Epidermal melanocyte (primary cell): Measurements from ENCODE around the gene A4GNT.
"Not testable (repeated sequence)": the region's sequence is repeated elsewhere in the genome, so short reads cannot be mapped to it uniquely, and the experiment has no call there.

ENCODE experiments used
- DNase-seq: peaks from one replicate; pipeline ENCODE4 v3.0.0; 2011; ENCODE audit warnings: low spot score; ENCODE audit not compliant: insufficient read length

A4GNT gene

DNA sequence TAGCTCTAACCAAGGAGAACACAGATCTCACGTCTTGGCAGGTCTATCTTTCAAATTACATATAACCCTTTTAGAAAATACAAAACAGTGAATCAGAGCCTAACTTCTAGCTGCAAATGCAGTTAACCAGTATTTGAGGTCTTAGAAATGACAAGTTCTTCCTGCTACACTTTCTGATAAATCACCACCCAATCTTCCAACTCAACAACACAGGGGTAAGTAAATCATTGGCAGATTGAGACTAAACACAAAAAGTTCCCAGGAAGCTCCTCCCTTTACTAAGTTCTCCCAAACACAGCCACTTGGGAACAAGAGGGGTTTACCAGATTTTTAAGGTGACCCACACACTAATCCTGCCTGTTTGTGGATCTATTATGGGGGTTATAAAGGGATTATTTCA, at the start of gene A4GNT:
TSS of gene A4GNT (minus strand) at position 152 of the 400 bp plus-strand sequence. CDS start 1,134 bp downstream, outside the sequence.
- DNase-seq = no peak

DNA sequence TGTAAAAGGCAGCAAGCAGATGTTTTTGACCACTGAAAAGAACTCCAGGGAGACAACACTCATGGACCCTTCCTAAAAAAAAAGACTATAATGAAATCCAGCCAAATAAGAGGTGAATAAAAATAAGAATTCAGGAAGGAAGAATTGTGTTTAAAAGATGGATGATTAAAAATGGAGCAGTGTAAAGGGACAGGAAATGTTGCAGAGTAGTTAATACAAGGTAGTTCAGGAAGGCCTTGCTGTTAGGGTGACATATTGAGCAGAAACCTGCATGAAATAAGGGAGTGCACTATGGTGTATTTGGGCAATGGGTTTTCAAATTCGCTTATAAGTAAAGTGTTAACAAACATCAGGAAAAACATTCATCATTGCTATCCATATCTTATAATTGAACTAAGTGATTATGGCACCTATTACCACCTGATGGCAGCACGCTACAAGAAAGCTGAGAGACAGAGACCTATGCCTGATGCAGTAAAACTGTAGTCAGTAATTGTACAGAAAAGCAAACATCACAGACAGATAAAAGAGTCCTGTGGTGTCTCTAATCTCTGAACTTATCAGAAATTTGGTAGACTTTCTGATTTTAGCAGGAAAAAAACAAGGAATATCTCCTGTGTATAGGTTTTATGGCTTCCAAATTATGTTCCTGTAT, 48.3 kb upstream of the A4GNT start:
- no peak for DNase-seq

DNA sequence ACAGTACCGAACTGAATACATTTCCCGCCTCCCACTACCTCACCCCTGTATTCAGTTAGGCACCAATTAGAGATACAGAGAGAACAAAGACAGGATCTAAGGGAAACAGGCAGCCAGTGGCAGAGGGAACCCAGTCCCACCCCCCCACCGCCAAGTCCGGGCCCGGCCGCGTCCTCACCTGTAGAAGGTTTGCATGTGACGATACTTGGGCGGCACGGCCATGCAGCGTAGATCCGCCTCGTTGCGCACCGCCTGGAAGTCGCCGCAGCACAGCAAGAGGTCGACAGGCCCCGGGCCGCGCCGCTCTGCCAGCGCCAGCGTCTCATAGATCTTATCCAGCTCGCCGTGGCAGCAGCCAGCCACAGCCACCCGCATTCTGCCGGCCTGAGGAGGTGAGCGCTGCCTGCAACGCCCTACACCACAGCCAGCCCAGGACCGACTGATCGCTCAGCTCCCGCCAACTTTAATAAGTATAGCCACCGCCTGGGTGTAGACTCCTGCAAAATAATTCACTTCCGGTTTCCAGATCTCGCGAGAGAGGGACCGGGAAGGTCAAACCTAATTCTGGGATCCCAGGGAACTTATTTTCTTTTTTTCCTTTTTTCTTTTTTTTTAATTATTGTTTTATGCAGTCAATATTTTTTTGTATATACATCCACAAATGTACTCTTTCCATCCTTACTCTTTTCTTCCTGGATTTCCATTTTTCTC, 42.4 kb upstream of the A4GNT start, which contains the start of gene DBR1:
TSS of gene DBR1 (minus strand) at position 501 of the 711 bp plus-strand sequence. CDS start at position 375, 126 bp downstream.
- DNase-seq = peak; percentile 66

DNA sequence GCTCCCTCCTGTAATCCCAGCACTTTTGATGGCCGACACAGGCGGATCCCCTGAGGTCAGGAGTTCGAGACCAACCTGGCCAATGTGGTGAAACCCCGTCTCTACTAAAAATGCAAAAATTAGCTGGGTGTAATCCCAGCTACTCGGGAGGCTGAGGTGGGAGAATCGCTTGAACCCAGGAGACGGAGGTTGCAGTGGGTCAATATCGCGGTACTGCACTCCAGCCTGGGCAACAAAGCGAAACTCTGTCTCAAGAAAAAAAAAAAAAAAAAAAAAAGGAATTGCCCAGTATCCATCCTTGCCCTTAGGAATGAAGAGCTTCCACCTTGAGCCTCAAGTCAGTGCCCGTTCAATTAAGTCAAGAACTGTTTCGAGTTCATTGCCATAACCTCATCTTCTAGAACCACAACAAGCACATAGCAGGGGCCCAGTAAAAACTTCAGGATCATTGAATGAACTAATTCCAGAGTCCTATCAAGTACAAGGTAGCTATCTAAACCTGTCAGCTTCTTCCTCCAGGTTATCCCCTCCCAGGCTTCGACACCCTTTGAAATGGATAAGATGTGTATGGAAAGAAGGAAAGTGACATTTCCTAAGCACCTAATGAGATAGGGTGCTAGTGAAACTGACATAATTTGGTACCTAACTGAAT, 41.7 kb upstream of the A4GNT start:
- no peak for DNase-seq

DNA sequence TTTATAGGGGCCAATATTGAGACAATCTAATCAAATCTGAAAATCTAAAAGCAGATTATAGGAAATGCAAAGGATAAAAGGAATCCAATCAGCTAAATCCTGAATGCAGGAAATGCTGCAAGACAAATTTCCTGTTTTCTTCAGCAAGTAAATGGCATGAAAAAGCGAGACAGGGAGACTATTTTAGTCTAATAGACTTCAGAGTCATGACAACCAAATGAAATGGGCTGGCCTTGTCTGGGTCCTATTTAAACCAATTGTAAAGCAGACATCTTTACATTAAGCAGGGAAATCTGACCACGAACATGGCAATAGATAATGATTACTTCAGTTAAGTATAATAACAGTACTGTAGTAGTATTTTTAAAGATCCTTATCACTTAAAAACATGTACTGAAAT, 40.4 kb upstream of the A4GNT start:
- DNase-seq = no peak

DNA sequence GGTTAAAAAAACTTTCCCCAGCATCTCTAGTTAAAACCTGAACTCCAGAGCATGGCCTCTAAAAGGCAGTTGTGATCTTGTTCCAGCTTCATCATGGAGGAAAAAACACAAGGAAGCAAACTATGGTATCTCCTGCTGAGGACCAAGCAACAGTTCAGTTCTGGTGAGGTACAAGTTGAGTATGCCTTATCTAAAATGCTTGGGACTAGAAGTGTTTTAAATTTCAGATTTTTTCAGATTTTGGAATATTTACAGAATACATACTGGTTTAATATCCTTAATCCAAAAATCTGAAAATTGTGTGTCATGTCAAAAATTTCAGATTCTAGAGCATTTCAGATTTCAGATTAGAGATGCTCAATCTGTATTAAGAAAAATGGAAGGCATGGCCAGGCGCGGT, 32.9 kb upstream of the A4GNT start:
- DNase-seq = no peak

DNA sequence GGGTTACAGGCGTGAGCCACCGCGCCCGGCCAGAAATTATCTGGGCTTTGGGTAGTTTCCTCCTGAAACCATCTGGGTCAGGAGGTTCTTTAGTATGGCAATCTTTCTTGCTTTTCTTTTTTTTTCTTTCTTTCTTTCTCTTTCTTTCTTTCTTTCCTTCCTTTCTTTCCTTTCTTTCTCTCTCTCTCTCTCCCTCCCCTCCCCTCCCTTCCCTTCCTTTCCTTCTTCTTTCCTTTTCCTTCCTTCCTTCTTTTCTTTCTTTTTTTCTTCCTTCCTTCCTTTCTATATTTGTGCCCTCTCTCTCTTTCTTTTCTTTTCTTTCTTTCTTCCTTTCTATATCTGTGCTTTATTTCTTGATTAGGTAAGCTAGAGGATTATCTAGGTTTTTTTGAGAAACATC, 25.6 kb upstream of the A4GNT start:
- no peak for DNase-seq

DNA sequence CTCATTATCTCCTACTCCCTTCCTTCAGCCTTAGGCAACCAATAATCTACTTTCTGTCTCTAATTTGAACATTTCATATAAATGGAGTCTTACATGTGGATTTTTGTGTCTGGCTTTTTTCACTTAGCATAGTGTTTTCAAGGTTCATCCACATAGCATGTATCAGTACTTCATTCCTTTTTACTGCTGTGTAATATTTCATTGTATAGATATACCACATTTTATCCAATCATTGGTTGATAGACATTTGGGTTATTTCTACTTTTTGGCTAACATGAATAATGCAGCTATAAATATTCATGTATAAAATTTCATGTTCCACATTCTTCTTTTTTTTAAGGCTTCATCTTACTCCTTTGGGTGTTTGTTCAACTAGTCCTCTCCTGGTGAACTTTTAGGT, 22.3 kb upstream of the A4GNT start:
- no peak for DNase-seq

DNA sequence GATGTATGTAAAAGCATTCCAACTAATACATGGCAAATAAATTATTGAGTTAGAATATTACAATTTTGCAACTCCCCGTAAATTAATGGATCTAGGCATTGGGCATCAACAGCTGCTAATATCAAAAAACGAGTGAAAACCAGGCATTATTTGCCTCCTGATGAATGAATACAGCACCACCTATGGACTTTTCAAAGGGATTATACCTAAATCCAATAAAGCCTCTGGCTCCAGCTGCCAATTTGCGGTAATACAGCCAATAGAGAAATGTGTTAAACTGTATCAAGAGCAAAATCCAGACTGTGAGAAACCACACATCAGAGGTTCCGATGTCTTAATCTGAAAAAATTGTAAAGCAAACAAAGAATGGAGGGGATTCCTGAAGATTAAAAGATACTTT, 16.3 kb upstream of the A4GNT start:
- no peak for DNase-seq

DNA sequence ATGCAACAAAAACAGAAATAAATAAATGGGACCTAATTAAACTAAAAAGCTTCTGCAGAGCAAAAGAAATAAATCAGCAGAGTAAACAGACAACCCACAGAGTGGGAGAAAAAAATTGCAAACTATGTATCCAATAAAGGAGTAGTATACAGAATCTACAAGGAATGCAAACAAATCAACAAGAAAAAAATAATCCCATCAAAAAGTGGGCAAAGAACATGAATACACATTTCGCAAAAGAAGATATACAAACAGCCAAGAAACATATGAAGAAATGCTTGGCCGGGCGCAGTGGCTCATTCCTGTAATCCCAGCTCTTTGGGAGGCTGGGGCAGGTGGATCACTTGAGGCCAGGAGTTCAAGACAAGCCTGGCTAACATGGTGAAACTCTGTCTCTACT, 10.0 kb upstream of the A4GNT start:
- not testable (repeated sequence) for DNase-seq

DNA sequence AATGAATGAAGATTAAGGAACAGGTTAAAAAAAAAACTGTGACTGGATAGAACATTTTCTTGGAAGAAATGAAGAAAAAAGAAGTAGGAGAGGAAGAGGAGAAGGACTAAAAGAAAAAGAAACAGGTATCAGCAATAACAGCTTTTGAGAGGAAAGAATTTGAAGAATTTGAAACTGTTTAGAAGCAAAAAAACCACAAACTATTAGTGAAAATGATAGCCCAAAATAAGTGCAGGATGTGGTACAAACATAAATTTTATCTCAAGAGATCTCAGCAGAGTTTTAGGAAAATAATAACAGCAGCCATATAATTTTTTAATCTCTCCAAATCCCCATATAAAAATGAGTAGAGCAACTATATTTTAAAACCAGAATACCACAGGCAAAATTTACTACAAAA, 8.8 kb upstream of the A4GNT start:
- no peak for DNase-seq

DNA sequence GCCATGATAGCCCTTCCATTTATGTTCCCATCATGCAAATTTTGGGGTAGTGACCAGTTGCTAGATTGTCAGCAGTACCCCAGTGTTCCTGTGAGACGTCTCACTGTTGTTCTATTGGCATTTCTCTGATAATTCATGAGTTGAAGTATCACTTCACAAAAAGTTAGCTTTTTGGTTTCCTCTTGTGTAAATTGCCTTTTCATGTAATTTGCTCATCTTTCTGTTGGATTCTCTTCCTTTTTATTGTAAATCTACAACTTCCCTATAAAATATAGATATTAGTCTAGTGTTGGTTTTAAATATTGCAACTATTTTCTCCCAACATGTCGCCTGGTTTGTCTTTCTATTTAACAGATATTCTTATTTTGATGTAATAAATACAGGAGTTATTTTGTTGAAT, 7.5 kb upstream of the A4GNT start:
- no peak for DNase-seq

DNA sequence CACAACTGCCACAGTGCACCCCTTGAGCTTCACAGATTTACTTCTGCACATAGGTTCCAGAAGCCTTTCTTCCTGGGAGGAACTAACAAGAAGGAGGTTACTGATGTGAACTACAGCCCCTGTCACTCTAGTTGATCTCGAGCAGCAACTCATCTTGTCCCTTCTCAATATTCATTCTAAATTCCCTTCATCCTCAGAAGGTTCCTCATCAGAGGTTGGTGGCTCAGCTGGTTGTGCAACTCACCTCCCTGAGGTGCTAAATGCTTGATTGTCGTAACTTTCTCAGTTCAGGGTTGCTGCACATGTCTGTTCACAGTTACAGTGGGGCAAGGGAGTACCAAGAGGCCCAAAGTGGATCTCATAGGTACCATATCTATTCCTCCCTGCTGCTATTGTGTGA, 5.7 kb upstream of the A4GNT start:
- DNase-seq = no peak

DNA sequence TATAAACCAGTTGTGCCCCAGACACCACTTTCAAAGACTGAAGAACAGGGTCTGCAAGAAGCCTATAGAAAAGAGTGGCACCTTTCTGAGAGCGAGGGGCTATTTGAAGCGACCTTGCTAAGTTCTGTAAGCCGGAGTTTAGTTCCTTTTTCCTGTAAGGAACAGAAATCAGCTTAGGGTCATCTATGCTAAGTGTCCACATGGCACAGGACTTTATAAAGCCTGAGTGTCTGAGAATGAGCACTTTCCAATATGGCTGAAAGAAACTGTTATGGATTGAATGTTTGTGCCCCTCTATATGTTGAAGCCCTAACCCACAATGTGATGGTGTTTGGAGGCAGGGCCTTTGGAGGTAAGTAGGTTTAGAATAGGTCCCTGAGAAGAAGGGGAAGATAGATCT, 4.0 kb upstream of the A4GNT start:
- no peak for DNase-seq

DNA sequence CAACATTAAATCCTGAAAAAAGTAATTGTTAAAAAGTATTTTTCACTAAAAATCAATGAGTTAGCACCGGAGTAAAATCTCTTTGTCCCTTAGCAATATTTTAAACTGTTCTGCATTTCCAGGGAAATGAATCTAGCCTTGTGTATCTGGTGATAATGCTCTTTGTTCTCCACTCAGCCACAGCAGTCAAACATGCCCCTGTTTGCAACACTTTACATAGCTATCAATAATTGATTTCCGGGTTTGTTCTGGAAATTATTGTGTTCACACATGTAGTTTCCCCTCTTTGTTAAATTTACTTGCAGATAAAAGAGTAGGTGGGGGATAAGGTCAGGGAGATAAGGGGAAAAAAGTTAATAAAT, 3.6 kb upstream of the A4GNT start:
- DNase-seq = no peak

DNA sequence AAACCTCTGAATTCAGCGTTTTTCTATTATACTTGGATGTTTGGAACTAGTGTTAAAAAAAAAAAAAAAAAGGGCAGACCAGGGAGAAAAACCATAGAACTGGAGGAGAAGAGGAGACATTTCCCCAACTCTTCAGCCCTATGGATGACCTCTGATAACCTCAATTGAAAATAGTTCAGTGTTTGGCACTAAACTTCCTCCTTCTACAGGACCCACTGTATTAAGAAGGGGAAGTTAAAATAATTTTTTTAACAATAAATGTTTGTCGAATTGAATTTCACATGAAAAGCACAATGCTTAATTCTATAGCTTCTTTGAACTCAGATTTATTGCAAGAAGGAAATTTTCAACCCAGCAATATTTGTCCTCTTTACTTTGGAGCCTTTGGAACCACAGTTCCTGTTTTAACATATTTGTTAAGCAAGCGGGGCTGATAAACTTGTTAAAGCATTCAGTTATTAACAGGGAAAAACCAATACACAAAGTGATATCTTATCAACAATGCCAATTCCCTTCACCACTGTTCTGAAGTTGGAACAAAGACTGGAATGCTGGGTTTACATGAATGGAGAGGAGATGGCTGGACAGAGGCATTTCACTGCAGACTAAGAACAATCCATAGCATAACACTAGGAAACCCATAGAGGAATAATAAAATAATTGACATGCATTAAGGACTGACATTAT, 3.1 kb upstream of the A4GNT start:
- DNase-seq = no peak

DNA sequence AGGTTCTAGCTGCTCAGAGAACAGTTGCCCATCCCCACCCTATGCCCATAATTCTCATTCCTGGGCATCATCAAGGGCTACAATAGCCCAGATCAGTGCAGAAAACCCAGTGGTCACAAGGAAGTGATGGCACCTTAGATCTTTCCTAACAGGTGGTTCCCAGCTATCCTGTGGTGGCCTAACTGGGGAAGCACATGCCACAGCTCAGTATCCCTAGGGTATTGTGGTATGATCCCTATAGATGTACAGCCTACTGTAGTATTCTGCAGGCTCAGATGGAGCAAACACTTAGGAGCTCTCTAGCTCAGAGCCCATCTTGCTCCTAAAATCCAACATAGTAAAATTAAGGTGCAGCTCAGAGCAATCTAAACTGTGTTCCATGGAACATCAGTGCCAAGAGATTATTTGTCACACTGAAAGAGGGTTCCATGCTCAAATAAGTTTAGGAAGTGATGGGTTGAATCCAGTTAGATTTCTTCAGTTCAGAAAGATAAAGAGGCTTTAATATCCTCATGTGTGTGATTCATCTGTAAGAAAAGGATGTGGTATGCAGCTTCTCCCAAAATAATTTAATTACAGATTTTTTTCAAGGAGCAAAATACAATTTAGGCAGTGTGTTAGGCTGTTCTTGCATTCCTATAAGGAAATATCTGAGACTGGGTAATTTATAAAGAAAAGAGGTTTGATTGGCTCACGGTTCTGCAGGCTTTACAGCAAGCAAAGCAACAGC, 4.4 kb downstream of the A4GNT start:
- DNase-seq = no peak

DNA sequence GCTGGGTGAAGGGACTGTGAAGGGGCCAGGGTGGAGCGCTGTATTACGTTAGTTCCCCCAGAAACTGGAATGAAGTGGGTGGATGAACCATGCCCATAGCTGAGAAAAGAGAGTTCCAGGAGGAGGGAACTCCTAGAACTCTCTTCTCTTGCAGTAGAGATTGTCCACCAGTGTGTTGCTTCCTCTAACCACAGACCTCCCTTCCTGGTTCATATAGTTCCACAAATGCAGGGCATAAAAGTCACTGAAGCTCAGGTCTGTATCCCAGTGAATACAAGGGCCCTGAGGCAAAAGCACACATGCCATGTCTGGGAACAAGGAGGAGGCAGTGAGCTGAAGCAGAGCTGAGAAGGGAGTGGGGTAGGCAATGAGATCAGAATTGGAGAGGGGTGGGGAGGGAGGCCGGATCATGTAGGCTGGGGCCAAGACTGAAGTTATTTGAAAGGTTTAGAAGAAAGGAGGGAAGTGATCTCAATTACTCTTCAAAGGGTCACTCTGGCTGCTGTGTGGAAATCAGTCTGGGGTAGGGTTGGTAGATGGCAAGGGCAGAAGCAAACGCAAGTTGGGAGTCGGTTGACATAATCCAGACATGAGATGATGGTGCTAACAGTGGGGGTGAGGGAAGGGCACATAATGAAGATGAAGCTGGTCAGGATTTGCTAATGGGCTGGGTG, 6.5 kb downstream of the A4GNT start:
- DNase-seq = peak; percentile 41

DNA sequence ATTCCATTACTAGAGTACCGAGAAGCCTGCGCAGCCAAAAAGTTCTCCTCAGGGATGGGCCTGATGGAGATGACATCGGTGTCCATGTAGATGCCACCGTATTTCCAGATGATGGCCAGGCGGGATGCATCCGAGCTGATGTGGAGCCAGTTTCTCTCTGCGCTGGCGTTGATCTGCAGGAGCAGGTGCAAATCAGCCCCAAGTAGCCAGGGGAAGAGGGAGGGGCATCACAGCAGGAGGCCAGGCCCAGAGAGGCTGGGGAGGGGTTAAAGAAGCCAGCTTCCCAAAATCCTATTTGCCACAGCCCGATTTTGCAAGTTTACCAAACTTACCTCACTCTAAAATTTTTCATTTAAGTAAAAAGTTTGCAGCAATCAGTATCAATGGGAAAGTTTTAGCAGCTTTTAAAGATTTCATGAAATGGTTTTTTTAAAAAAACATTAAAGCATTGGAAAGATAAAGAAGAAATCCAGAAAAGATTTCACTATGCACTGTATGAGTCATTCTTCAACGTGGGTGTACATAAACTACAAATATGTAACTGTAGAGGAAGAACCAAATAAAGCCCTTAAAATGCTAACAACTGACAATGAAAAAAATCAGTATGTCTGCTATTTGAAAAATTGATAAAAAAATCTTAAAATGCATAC, 7.4 kb downstream of the A4GNT start:
- DNase-seq = no peak

DNA sequence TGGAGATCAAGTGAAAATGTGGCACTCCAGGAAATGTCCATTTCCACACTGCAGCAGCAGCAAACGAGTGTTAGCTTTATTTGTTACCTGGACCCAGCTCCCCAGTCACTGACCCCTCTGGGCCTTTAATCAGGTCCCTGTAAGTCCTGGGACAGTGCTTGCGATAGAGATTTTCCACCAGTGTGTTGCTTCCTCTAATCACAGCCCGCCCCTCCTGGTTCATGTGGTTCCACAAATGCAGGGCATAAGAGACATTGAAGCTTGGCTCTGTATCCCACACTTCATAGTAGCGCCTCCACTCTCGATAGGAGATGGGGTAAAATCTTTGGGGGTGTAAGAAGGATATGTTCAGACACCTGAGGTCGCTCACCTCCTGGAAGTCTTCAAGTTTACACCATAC, 8.0 kb downstream of the A4GNT start:
- no peak for DNase-seq

DNA sequence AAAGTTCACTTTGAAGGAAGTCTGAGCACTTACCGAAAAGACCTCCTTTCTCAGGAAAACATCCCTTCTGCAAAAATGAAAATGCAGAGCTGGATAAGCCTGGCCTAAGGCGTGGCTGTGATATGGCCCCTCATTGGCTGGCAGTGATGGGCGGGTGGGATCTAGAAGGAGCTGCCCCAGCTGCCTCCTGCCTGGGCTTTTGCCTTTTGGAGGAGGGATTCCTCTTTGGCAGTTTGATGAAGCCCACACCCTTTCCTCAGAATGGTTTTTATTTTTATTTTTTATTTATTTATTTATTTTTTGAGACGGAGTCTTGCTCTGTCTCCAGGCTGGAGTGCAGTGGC, 12.8 kb downstream of the A4GNT start:
- no peak for DNase-seq
